Hematopoietic multipotent progenitor cell (in vitro differentiated cells): ENCODE data around the gene PHTF1. TPM values are rescaled to one million over a fixed set of nuclear protein-coding genes. Genes with fewer than 3 reads are reported as not detected.
"Not testable (repeated sequence)": the region's sequence is repeated elsewhere in the genome, so short reads cannot be mapped to it uniquely, and the experiment has no call there.

Source experiments
- DNase-seq, 3 donors: peaks; one replicate each; pipeline ENCODE4 v3.0.0-alpha.2; 2011 to 2015; ENCODE audit warnings: low read depth in 2 of 3, low spot score in 2 of 3
- total RNA-seq: library from RNA; depleted of rRNA; stranded (reverse); fragments of >200 nt; gene quantifications from one replicate; pipeline ENCODE4 v1.2.3, GENCODE V29; 2012

Gene PHTF1
- total RNA-seq, 1 donor = 41.5 TPM

DNA sequence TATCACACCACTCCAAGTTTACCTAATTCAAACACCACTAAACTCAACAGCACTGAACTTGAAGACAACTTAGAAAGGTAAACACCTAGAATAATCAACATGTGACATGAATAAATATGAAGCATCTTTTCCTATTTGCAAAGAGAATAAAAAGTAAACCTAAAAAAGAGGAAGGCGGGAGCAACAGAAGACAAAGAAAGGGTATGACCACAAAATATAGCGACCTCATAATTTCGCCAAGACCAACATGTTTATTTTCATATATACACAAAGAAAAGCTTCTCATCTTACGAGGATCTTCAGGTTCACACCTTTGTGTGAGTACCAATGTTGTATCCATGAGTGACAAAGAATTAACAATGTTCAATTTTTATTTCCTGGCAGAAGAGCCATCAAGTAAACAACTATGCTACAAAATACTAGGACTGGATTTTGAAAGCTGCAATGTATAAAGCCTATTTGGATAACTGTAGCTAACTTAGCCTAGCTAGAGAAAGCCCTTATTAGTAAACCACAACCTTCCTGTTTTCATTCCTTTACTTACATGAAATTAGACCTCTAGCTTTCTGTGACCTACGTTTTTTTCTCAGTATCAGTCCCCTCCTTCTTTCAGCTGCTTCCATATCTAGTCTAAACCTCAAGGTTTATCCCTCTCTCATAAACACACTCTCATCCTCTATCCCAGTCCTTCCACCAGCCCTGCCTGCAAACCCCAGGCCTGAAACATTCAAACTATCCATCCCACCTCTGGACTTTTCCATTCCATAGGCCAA lies 21.3 kb upstream of the PHTF1 start:
- peak in 1 of 3 donors; percentile 42 for DNase-seq

DNA sequence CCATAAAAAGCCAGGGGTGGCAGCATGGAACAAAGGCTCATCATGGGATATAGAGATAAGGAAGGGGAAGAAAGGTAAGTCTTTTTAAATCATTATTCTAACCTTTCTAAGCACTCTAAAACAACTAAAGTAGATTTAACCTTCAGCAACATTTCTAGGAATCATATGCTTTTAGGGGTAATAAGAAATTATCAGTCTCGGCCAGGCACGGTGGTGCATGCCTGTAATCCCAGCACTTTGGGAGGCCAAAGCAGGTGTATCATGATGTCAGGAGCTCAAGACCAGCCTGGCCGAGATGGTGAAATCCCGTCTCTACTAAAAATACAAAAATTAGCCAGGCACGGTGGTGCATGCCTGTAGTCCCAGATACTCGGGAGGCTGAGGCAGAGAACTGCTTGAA lies 20.3 kb upstream of the PHTF1 start:
- DNase-seq = no peak

DNA sequence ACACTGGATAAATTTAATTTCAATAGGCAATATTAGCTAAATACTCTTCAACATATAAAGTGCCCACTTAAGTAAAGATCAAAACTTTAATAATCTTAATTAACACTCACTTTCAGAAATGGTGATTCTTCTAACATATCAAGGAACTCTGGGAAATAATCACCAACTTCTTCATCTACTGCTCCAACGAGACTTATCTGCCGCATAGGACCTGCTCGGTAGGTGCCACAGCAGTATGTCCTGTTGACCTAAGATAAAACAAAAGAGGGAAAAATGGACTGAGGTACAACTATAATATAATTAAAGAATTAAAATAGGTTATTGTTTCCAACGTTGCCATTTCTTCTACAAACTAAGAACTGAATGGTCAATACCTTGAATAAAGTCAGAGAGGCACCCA lies 18.3 kb upstream of the PHTF1 start:
- DNase-seq = no peak

DNA sequence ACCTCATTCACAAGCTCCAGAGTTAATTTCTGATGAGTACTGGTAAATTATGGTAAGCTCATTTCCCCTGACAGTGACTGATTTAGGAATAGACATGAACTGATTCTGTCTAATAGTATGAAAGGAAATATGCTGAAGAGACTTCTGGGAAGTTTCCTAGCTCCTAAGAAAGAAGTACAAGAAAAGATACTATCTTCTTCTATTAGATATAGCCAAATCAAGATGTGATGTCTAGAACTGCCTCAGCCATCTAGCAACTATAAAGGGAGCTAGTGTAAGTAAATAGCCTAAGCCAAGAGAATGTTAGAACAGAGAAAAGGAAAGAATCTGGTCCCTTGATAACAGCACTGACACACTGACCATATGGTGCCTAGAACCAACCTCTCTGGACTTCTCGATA lies 10.7 kb upstream of the PHTF1 start:
- no peak for DNase-seq

DNA sequence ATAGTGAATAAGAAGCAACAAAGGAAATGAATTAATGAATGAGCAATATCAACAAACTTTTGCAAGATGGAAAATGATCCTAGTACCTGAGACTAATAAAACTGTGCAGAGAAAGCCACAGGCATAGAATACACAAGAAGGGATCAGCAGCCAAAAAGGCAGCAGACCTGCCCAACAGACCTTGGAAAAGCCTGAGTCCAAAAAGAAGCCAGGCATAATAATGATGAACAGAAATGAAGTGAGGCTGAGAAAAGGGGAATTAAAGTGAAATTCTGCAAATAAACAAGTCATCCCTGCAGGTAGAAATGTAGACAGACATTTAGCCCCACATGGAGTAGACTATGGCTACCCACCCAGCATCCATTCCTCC lies 10.3 kb upstream of the PHTF1 start:
- no peak for DNase-seq

DNA sequence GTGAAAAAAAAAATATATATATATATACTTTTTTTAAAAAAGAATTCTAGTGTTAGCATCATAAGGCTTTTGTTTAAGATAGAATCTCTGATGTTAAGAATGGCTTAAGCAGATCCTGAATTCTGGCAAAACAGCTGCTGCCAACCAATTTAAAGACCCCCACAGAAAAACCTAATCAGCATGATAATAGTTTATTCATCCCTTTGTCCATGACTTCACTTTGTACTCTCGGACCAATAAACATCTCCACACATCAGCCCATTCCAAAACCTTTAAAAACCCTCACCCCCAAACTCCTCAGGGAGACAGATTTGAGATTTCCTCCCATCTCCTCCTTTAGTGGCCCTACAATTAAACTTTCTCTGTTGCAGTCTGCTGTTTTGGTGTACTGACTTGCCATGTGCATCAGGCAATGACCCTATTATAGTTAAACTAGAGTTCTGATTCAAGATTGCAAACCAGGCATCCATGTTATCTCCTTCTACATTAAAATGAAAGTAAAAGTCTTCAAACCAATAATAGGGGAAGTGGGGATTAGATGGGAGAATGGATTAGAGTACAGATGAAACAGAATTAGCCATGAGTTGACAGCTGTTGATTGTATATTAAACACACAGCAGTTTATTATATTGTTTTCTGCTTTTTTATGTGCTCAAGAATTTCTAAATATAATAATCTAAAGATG lies 9.8 kb upstream of the PHTF1 start:
- no peak for DNase-seq

DNA sequence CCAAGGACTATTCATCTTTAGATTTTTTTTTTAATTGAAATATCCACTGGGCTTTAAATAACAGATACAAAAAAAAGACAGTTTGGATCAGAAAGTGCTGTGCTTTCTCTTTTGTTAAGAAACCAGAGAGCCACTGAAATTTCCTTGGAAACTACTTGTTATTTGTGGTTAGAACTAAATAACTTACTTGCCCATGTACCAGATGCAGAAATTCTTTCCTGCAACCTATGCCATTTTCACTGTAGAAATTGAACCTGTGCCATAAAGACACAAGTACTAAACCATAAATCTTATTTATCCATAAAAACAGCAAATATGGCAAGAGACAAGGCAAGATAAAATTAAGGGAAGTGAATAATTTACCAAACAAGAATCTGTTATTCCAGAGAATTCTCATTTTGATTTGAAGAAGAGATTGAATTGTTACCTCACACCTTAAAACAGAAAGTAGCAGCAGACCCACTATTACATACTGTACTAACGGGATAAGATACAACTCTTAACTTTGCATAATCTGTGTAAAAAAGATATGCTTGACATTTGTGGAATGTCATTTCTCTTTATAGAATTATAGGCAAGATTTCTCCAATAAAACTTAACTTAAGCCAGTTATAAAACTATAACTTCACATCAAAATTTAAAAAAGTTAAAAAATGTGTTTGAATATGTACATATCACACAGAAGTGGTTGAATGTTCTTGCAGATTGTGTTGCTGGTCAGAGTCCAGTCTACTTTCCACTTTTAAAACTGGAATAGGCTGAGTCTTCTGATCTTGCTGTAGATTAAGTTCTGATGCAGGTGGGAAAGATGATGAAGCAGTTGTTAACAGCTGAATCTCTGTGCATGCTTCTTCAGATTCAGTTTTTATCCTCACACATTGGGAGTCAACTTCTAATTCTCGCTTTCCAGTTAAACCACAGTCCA lies 6.3 kb upstream of the PHTF1 start:
- DNase-seq = no peak

DNA sequence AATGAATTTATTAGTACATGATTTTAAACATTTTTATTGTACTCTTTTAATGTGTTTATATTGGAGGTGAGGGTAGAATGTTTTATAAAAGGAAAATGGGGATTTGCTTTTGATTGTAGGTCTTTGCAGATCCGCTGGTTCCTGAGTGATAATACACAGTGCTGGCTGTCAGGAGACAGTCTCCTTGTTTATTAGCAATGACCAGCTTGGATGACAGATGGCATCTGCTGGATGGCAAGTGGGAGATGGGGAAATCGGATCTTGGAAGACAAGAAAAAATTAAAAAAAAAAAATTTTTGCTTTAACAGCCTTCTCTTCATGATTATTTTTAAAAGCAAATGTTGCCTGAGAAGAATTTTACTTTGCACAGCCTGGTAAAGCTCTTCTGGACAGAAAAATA lies 4.4 kb upstream of the PHTF1 start:
- no peak for DNase-seq

DNA sequence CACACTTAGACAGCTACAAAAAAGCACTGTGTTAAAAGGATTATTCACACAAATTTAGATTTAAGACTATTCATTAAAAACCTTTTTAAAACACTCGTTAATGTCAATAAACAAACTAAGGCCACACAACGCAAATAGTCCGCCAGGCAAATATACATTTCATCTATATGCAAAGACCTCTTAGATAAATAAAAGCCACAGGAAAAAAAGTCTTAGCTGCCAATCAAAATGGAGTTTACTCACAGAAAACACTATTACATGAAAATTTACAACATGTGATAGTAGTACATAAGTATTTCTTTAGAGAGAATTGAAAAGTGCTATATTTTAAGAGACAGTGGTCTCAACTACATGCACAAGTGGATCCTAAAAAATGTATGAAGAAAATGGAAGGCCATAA lies 2.7 kb upstream of the PHTF1 start:
- no peak for DNase-seq

DNA sequence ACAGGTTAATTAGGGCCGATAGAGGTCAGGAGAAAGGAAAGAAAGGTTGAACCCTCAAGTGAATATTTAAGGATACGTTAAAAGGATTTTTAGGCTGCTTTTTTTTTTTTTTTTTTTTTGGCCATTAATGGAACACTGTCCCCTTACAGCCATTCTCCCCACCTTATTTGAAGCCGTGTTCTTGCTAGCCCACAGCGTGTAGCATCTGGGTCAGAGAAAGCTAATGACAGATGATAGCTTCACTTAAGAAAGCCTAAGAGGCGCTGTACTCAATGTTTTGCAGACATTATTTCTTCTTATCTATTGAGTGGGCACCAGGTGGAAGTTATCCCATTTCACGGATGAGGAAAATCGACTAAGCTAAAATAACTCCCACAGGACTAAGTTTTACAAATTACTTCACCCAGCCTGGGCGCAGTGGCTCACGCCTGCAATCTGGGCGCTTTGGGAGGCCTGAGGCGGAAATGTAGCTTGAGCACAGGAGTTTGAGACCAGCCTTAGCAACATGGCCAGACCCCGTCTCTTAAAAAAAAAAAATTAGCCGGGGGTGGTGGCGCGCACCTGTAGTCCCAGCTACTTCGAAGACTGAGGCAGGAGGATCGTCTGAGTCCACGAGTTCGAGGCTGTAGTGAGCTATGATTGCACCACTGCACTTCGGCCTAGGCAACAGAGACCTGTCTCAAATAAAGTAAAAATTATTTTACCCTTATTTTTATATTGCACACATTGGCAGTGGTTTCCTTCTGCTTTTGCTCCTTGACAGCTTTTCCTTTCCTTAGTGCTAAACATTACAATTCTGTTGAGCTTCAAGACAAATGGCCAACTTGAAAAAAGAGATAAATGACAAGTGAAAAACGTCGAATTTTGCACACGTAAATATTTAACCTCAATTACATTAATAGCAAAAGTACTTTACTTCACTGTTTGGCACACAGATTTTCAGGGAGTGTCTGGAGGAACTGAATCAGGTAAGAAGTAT lies 1.1 kb upstream of the PHTF1 start:
- DNase-seq = peak in 2 of 3 donors; percentile 37 to 67

DNA sequence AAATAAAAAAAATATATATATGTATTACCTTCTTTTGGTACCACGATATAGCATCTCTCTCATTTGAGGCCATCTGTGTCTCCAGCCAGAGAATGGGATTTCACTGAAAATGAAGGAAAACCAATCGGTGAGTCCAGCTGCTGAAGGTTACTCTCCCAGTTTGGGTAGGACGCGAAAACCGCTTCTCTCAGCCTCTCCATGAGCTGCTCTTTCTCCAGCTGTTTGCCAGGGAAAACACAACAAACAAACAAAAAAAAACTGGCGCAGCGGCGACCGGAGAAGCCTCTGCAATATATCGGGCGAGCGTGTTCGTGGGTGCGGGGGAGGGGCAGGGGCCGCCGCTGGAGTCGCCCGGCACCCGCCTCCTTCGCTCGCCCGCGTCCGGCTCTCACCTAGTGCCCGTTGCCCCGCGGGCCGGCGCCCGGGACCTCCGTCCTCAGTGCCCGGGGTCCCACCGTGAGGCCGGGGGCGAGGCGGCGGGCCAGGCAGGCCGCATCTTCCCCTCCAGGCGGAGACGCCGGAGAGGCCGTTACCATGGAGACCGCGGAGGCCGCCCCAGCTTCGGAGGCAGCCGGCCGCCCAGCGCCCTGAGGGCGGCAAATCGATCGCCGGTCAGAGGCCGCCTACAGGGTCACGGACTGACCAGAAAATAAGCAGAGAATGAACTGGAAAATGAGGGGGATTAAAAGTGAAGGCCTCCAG lies 504 bp downstream of the PHTF1 start:
- DNase-seq = peak; percentile 35 to 66 (median 53)

DNA sequence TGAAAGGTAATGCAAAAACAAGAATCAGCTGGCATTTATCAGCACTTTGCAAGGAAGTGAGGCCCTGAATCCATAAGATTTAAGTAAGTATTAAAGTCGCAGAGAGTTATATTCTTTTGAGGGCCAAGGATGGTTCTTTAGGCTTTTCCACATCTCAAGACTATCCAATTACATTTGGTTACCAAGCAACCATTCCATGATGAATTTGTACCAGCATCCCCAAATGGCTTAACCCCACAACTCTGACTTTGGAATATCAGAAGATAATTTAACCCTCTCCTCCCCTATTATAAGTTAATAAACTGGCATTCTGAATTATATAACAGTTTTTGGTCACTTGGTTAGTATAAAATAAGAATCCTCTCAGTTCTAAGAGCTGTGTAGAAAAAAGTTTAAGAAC lies 2.8 kb downstream of the PHTF1 start:
- DNase-seq = no peak

DNA sequence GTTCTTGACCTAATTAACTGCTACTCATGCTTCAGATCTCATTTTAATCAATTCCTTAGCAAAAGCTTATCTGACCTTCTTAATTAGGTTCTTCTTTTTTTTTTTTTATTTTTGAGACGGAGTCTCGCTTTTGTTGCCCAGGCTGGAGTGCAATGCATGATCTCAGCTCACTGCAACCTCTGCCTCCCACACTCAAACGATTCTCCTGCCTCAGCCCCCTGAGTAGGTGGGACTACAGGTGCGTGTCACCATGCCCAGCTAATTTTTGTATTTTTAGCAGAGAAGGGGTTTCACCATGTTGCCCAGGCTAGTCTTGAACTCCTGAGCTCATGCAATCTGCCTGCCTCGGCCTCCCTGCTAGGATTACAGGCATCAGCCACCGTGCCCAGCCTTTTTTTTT lies 6.0 kb downstream of the PHTF1 start:
- DNase-seq = not testable (repeated sequence)

DNA sequence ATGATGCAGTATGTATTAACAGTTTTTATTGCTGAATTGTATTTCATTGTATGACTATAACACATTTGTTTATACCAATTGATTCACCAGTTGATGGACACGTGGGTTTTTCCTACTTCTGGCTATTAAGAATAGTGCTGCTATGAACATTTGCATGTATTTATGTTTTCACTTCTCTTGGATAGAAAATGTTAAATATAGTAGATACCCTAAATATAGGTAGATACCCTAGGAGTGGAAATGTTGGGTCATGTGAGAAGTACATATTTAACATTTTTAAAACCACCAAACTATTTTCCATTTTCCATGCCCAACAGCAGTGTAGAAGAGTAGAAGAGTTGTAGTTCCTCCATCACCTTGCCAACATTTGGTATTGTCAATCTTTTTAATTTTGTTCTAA lies 7.8 kb downstream of the PHTF1 start:
- no peak for DNase-seq

DNA sequence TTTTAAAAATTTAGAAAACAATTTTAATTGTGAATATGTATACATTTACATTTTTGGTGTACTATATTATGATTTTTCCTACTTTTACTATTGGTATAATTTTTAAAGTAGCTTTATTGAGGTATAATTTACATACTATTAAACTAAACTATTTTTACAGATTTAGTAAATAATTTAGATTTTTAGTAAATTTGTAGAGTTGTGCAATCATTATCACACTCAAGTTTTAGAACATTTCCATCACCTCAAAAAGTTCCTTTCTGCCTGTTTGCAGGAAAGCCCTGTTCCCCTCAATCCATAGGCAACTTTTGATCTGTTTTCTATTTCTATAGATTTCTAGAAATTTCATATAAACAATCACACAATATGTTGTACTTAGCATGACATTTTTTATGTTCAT lies 8.2 kb downstream of the PHTF1 start:
- no peak for DNase-seq

DNA sequence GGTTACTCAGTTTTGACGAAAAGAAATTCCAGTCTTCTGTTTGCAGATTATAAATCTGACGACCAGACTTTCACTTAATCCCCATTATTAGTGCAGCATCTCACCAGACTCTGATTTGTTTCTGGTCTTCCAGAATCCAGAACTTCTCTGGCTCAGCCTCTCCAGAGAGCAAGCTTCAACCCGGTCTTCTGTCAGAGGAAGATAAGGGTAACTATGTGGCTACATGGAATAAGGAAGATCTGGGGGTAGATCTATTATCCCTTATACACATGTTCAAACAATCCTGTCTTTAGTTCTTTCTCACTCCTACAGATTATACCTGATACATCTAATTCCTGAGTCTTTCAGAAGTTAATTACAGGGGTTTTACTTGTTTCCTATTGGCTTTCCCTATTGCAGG lies 9.9 kb downstream of the PHTF1 start:
- DNase-seq = no peak

DNA sequence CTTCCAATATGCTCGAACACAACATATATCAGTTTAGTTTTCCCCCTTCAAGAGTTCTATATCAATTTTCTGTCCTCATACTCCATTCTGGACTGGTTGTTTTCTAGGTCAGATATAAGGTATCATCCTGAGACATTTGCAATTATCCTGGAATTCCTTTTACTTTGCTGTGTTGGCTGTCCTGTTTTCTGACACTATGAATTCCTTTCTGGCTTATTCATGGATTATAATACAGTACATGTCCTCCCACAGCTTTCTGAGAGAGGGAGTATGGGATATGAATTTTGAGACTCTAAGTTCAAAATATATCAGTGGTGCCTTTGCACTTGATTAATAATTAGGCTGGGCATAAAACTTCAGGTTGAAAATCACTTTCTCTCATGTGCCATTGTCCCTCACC lies 11.9 kb downstream of the PHTF1 start:
- DNase-seq = no peak

DNA sequence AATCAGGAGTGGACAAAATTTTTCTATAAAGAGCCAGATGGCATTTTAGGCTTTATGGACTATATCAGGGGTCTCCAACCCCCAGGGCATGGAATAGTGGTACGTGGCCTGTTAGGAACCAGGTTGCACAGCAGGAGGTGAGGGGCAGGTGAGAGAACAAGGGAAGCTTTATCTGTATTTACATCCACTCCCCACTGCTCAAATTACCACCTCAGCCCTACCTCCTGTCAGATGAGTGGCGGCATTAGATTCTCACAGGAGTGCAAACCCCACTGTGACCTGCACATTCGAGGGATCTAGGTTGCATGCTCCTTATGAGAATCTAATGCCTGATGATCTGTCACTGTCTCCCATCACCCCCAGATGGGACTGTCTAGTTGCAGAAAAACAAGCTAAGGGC lies 13.9 kb downstream of the PHTF1 start:
- no peak for DNase-seq

DNA sequence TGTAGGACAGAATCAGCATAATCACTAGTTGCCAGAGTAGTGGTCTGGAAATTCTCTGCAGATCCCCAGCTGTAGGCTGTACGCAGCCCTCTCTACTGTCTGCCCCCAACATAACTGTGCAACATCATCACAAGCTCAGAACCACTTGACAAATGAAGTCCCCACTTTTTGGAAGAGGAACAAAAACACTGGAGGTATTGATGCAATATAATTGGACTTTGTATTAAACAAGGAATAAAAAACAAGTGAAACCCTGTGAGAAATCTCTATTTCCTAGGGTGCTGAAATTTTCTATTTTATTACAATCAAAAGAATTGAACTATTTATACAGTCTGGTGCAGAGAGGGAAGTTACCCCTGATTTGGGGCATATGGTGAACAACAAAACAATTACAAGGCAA lies 15.2 kb downstream of the PHTF1 start:
- no peak for DNase-seq

DNA sequence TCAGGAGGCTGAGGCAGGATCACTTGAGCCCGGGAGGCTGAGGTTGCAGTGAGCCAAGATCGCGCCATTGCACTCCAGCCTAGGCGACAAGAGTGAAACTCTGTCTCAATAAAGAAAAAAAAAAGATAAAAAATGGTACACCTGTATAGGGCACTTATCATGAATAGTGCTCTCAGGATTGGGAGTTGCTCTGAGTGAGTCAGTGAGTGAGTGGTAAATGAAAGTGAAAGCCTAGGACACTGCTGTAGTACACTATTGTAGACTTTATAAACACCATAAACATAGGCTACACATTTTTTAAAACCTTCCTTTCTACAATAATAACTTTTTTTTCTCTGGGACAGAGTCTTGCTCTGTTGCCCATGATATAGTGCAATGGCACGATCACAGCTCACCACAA lies 16.8 kb downstream of the PHTF1 start:
- no peak for DNase-seq
